HepG2 (cell line): ENCODE data around the gene MICB. TPM values are rescaled to one million over a fixed set of nuclear protein-coding genes. Genes with fewer than 3 reads are reported as not detected.

Source experiments
- ATAC-seq: fragments of 200-7000 bp; cut with Tn5 transposase; 3 replicates; pipeline ENCODE4 v1.9.1; 2020; ENCODE audit warnings: mild to moderate bottlenecking, moderate library complexity
- BruUV-seq: library from RNA; stranded (reverse); fragments of 400-500 nt; replicated peaks from 2 replicates; lab custom pipeline; 2021; lab: Mats Ljungman, UMichigan
- CTCF ChIA-PET: fragments of 300-600 bp; formaldehyde crosslinking; extraction: SDS; loops from one replicate; lab custom pipeline; 2021; ENCODE audit warnings: low total read pairs, inconsistent platforms, low intra/inter-chr PET ratio; lab: Yijun Ruan, JAX
- POLR2A ChIA-PET: fragments of 350-600 bp; sonication (Branson Sonifier 250); formaldehyde crosslinking; loops from one replicate; lab custom pipeline; 2020; ENCODE audit warnings: antibody characterized with exemption, inconsistent platforms; lab: Yijun Ruan, JAX
- DNase-seq: peaks from one replicate; pipeline ENCODE4 v3.0.0-alpha.2; 2015; ENCODE audit warnings: low spot score
- FAIRE-seq: peaks from 3 replicates; lab custom pipeline; 2011; peaks lifted over from hg19 to GRCh38; lab: Jason Lieb, UNC
- H2AFZ ChIP-seq: one replicate; pipeline ENCODE4 v1.6.1; 2011; ENCODE audit warnings: low read length, inconsistent platforms
- H3K27ac ChIP-seq: fragments of 300-600 bp; 3 replicates; pipeline ENCODE4 v1.8.0; 2011; ENCODE audit warnings: mixed run types, mild to moderate bottlenecking, mixed read lengths, low read length, inconsistent platforms; ENCODE audit not compliant: insufficient read depth; ENCODE audit errors: extremely low read length
- H3K27me3 ChIP-seq, 2 experiments: fragments of 200-600 bp in 1 of 2; 2 replicates in 1 of 2; 3 replicates in 1 of 2; pipeline versions ENCODE4 v1.6.0 to v1.8.0; 2011; ENCODE audit warnings: low read length in 2 of 2, mild to moderate bottlenecking in 2 of 2, moderate library complexity in 2 of 2, inconsistent platforms in 1 of 2; ENCODE audit not compliant: insufficient read depth in 2 of 2, control insufficient read depth in 1 of 2
- H3K36me3 ChIP-seq, 2 experiments: fragments of 200-600 bp in 1 of 2; replicated peaks in 1 of 2; 2 replicates in 1 of 2; 3 replicates in 1 of 2; pipeline versions ENCODE4 v1.5.1 to v1.8.0; 2011; ENCODE audit warnings: low read length in 2 of 2, inconsistent platforms in 1 of 2; ENCODE audit not compliant: insufficient read depth in 2 of 2, control insufficient read depth in 1 of 2
- H3K4me1 ChIP-seq: 2 replicates; pipeline ENCODE4 v1.5.1; 2012; ENCODE audit warnings: low read length, inconsistent platforms; ENCODE audit not compliant: insufficient read depth
- H3K4me2 ChIP-seq: 2 replicates; pipeline ENCODE4 v1.6.0; 2011; ENCODE audit warnings: low read depth, low read length, inconsistent platforms
- H3K4me3 ChIP-seq, 3 experiments: fragments of 200-600 bp in 1 of 3; sonication (generic), shearing (Covaris generic) in 1 of 3; replicated peaks in 1 of 3; 2 replicates each; pipeline ENCODE4 v1.5.1; 2011 to 2016; ENCODE audit warnings: low read length in 3 of 3, inconsistent platforms in 2 of 3, low read depth in 2 of 3, mild to moderate bottlenecking in 2 of 3, control low read depth in 1 of 3, mixed read lengths in 1 of 3; ENCODE audit not compliant: insufficient read depth in 1 of 3
- H3K79me2 ChIP-seq: one replicate; pipeline ENCODE4 v1.6.1; 2011; ENCODE audit warnings: low read length, inconsistent platforms; ENCODE audit not compliant: insufficient read depth
- H3K9ac ChIP-seq: 2 replicates; pipeline ENCODE4 v1.6.0; 2011; ENCODE audit warnings: mild to moderate bottlenecking, low read depth, low read length, inconsistent platforms; ENCODE audit not compliant: insufficient read depth
- H3K9me3 ChIP-seq: 2 replicates; pipeline ENCODE4 v1.5.1; 2012; ENCODE audit warnings: mild to moderate bottlenecking, low read length
- H4K20me1 ChIP-seq: 2 replicates; pipeline ENCODE4 v1.6.0; 2011; ENCODE audit warnings: inconsistent platforms, mild to moderate bottlenecking, low read length, moderate library complexity; ENCODE audit not compliant: insufficient read depth
- ADNP ChIP-seq: sonication (generic); formaldehyde crosslinking; IDR thresholded peaks from 2 replicates; pipeline ENCODE4 v1.4.0; 2020; ENCODE audit warnings: missing genetic modification reagents
- AKAP8 ChIP-seq: sonication (generic); formaldehyde crosslinking; IDR thresholded peaks from 2 replicates; pipeline ENCODE4 v1.5.1; 2020; ENCODE audit warnings: mild to moderate bottlenecking, missing genetic modification reagents
- EED ChIP-seq: sonication (generic); formaldehyde crosslinking; IDR thresholded peaks from 2 replicates; pipeline ENCODE4 v1.5.0; 2020; ENCODE audit warnings: mild to moderate bottlenecking, missing genetic modification reagents
- ELF3 ChIP-seq: IDR thresholded peaks from 2 replicates; pipeline ENCODE4 v1.6.1; 2016; ENCODE audit warnings: missing genetic modification reagents, missing compliant biosample characterization
- GATAD1 ChIP-seq: IDR thresholded peaks from 2 replicates; pipeline ENCODE4 v1.6.1; 2016; ENCODE audit warnings: missing genetic modification reagents, missing compliant biosample characterization
- IKZF1 ChIP-seq: fragments of 450-650 bp; IDR thresholded peaks from 2 replicates; pipeline ENCODE4 v1.7.1; 2016
- NFATC3 ChIP-seq: sonication (generic); formaldehyde crosslinking; IDR thresholded peaks from 2 replicates; pipeline ENCODE4 v1.5.1; 2020; ENCODE audit warnings: mild to moderate bottlenecking, missing genetic modification reagents
- NFIC ChIP-seq: IDR thresholded peaks from 2 replicates; pipeline ENCODE4 v1.6.1; 2012; ENCODE audit warnings: mild to moderate bottlenecking, low read length, inconsistent platforms
- NR2F6 ChIP-seq, 2 experiments: IDR thresholded peaks; 2 replicates each; pipeline ENCODE4 v1.6.1; 2016; ENCODE audit warnings: antibody characterized with exemption in 1 of 2, mild to moderate bottlenecking in 1 of 2
- SRF ChIP-seq: IDR thresholded peaks from 2 replicates; pipeline ENCODE4 v1.6.1; 2011; ENCODE audit warnings: mild to moderate bottlenecking, low read depth, low read length, moderate library complexity
- SRY ChIP-seq: sonication (generic); formaldehyde crosslinking; IDR thresholded peaks from 2 replicates; pipeline ENCODE4 v1.8.0; 2022; ENCODE audit warnings: mild to moderate bottlenecking, missing genetic modification reagents
- TEAD2 ChIP-seq: sonication (generic); formaldehyde crosslinking; IDR thresholded peaks from 2 replicates; pipeline ENCODE4 v1.9.0; 2021; ENCODE audit warnings: missing genetic modification reagents
- ZNF136 ChIP-seq: sonication (generic); formaldehyde crosslinking; IDR thresholded peaks from 2 replicates; pipeline ENCODE4 v1.8.1; 2022; ENCODE audit warnings: low read depth, mild to moderate bottlenecking, moderate library complexity, missing genetic modification reagents
- ZNF24 ChIP-seq: fragments of 450-650 bp; IDR thresholded peaks from 2 replicates; pipeline ENCODE4 v1.6.1; 2017; ENCODE audit warnings: antibody characterized with exemption, mild to moderate bottlenecking
- ZNF264 ChIP-seq: sonication (generic); formaldehyde crosslinking; IDR thresholded peaks from 2 replicates; pipeline ENCODE4 v1.4.0; 2020; ENCODE audit warnings: missing genetic modification reagents
- ZNF335 ChIP-seq: sonication (generic); formaldehyde crosslinking; IDR thresholded peaks from 2 replicates; pipeline ENCODE4 v1.4.0; 2020; ENCODE audit warnings: missing genetic modification reagents
- ZNF501 ChIP-seq: sonication (generic); formaldehyde crosslinking; IDR thresholded peaks from 2 replicates; pipeline ENCODE4 v1.5.1; 2020; ENCODE audit warnings: mild to moderate bottlenecking, moderate library complexity, missing genetic modification reagents
- ZNF572 ChIP-seq: sonication (generic); formaldehyde crosslinking; IDR thresholded peaks from 2 replicates; pipeline ENCODE4 v1.5.1; 2020; ENCODE audit warnings: mild to moderate bottlenecking, missing genetic modification reagents
- ZNF614 ChIP-seq: IDR thresholded peaks from 2 replicates; pipeline ENCODE4 v1.6.1; 2018; ENCODE audit warnings: missing biosample characterization, missing genetic modification reagents, inconsistent platforms, borderline replicate concordance
- ZNF615 ChIP-seq: sonication (generic); formaldehyde crosslinking; IDR thresholded peaks from 2 replicates; pipeline ENCODE4 v1.5.0; 2020; ENCODE audit warnings: mild to moderate bottlenecking, missing genetic modification reagents, borderline replicate concordance
- WGBS: methylation state at CpG from one replicate; pipeline ENCODE4 v1.1.6; 2017; ENCODE audit warnings: low lambda C conversion rate; 5-methylcytosine and 5-hydroxymethylcytosine counted together
- in situ Hi-C: cut with HindIII; loops from 2 replicates; pipeline ENCODE4 v1.10.0; 2017; ENCODE audit warnings: low pct_unique_long_range_greater_than_20kb; ENCODE audit not compliant: extremely low pct_ligation_motif_present
- intact Hi-C: fragments of 100-400 bp; cut with micrococcal nuclease; formaldehyde crosslinking; loops from one replicate; pipeline ENCODE4 v1.10.0; 2022; ENCODE audit not compliant: unreplicated experiment
- polyA plus RNA-seq, 8 experiments: library from polyadenylated mRNA; depleted of rRNA in 3 of 8; stranded (reverse) in 7 of 8; unstranded in 1 of 8; fragments of >200 nt; fragmentation: Illumina TruSeq in 4 of 8; extraction: Trizol in 4 of 8; gene quantifications; 2 replicates each; pipeline versions ENCODE4 v1.2.1 to v1.2.3, GENCODE V29; 2011 to 2016; ENCODE audit warnings: low read depth in 4 of 8, missing spikeins in 1 of 8, mixed read lengths in 1 of 8; ENCODE audit not compliant: insufficient read depth in 1 of 8
- total RNA-seq, 5 experiments: library from RNA; depleted of rRNA; stranded (reverse); fragments of >200 nt; fragmentation: Illumina TruSeq; extraction: Trizol; gene quantifications; 2 replicates each; pipeline ENCODE4 v1.2.3, GENCODE V29; 2016; ENCODE audit warnings: low read depth in 1 of 5
- TF ChIP-seq, protein P1 (sequence below): sonication (generic); formaldehyde crosslinking; IDR thresholded peaks from 2 replicates; pipeline ENCODE4 v1.9.0; 2022; ENCODE audit warnings: missing genetic modification reagents, mild to moderate bottlenecking, borderline replicate concordance
- TF ChIP-seq, protein P2 (sequence below): sonication (generic); formaldehyde crosslinking; IDR thresholded peaks from 2 replicates; pipeline ENCODE4 v1.4.0; 2020; ENCODE audit warnings: missing genetic modification reagents

The MICB gene
- total and polyA plus RNA-seq, 2 of the 13 experiments (the other 11 are each of a cell fraction or from before 2014, with no cell fraction given), result 12.5 to 12.8 TPM

- no TSS peak for BruUV-seq
- no peaks in the 10 kb centered on the region for H3K79me2 ChIP-seq
- ChIA-PET POLR2A (interaction anchor here (0.7 to 8.3 kb wide), 7 partner anchors 11 to 130 kb away, joined by 3 to 123 read pairs (median 3); partner anchors contain the start of genes DDX39B, LTB and MICB), CTCF (no interaction called here)
- H3K9me3 ChIP-seq, result no peaks in the 10 kb centered on the region
- H4K20me1 ChIP-seq, result peaks cover 31% of the 10 kb centered on the region
- H3K9ac ChIP-seq, result peak overlapping the region; percentile 21; the same call in 1 of the 2 replicates
- peak overlapping the region; percentile 56 for H3K4me2 ChIP-seq
- peak; percentile 71 for ATAC-seq
- peaks cover 24 to 47% of the 10 kb centered on the region in 2 experiments for H3K36me3 ChIP-seq
- DNase-seq, result peak; percentile 79
- intact Hi-C loops (loop anchor here (2.0 kb wide), 1 partner anchor 33 kb away; no protein-coding TSS in a partner anchor), in situ Hi-C loops (loop anchor here (5.0 kb wide), 1 partner anchor 37 kb away; no protein-coding TSS in a partner anchor)
- H3K4me3 ChIP-seq, result peak overlapping the region in 1 of 3 experiments; percentile 14; a peak in 1 of 6 replicates
- peak; percentile 75 for FAIRE-seq
- H2AFZ ChIP-seq, result no peak overlapping the region
- peaks cover 82% of the 10 kb centered on the region for H3K4me1 ChIP-seq
- 38% methylated on average over 12 of the region's 12 CpGs for WGBS
- H3K27me3 ChIP-seq, result no peaks in the 10 kb centered on the region
- peak overlapping the region; percentile 68 for H3K27ac ChIP-seq
- TF ChIP-seq ZNF614 (CRISPR knock-in tag), result no peak
- no peak for TF ChIP-seq ZNF24
- peak; percentile 55; the same call in 1 of the 2 replicates for TF ChIP-seq ZNF572
- TF ChIP-seq ADNP, result no peak
- 0 out of 2 replicates have a peak, but pooled peaks have one; percentile 16 for TF ChIP-seq ZNF501 (CRISPR knock-in tag)
- TF ChIP-seq, protein P1, sequence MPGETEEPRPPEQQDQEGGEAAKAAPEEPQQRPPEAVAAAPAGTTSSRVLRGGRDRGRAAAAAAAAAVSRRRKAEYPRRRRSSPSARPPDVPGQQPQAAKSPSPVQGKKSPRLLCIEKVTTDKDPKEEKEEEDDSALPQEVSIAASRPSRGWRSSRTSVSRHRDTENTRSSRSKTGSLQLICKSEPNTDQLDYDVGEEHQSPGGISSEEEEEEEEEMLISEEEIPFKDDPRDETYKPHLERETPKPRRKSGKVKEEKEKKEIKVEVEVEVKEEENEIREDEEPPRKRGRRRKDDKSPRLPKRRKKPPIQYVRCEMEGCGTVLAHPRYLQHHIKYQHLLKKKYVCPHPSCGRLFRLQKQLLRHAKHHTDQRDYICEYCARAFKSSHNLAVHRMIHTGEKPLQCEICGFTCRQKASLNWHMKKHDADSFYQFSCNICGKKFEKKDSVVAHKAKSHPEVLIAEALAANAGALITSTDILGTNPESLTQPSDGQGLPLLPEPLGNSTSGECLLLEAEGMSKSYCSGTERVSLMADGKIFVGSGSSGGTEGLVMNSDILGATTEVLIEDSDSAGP (CRISPR knock-in tag), result peak; percentile 67; the same call in 1 of the 2 replicates
- peak; percentile 28 for TF ChIP-seq ELF3
- 0 out of 2 replicates have a peak, but pooled peaks have one; percentile 19 for TF ChIP-seq EED (CRISPR knock-in tag)
- TF ChIP-seq TEAD2 (CRISPR knock-in tag), result 0 out of 2 replicates have a peak, but pooled peaks have one; percentile 47
- no peak for TF ChIP-seq IKZF1
- no peak for TF ChIP-seq SRF
- 0 out of 2 replicates have a peak, but pooled peaks have one; percentile 62 for TF ChIP-seq ZNF615 (CRISPR knock-in tag)
- TF ChIP-seq ZNF136 (CRISPR knock-in tag), result no peak
- TF ChIP-seq GATAD1 (CRISPR knock-in tag), result no peak
- no peak for TF ChIP-seq NR2F6 (IDR thresholded peaks at IDR 0.05)
- TF ChIP-seq NR2F6 (CRISPR knock-in tag; IDR thresholded peaks at IDR 0.05), result peak; percentile 33; the same call in 1 of the 2 replicates
- TF ChIP-seq NFIC, result 0 out of 2 replicates have a peak, but pooled peaks have one; percentile 41
- TF ChIP-seq NFATC3, result no peak
- peak; percentile 74; the same call in 1 of the 2 replicates for TF ChIP-seq SRY
- TF ChIP-seq ZNF264 (CRISPR knock-in tag), result 0 out of 2 replicates have a peak, but pooled peaks have one; percentile 17
- TF ChIP-seq, protein P2, sequence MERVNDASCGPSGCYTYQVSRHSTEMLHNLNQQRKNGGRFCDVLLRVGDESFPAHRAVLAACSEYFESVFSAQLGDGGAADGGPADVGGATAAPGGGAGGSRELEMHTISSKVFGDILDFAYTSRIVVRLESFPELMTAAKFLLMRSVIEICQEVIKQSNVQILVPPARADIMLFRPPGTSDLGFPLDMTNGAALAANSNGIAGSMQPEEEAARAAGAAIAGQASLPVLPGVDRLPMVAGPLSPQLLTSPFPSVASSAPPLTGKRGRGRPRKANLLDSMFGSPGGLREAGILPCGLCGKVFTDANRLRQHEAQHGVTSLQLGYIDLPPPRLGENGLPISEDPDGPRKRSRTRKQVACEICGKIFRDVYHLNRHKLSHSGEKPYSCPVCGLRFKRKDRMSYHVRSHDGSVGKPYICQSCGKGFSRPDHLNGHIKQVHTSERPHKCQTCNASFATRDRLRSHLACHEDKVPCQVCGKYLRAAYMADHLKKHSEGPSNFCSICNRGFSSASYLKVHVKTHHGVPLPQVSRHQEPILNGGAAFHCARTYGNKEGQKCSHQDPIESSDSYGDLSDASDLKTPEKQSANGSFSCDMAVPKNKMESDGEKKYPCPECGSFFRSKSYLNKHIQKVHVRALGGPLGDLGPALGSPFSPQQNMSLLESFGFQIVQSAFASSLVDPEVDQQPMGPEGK, result peak; percentile 50
- TF ChIP-seq AKAP8, result peak; percentile 59; the same call in 1 of the 2 replicates
- no peak; the same call in 1 of the 2 replicates for TF ChIP-seq ZNF335 (CRISPR knock-in tag)
Measured at GRCh38 chr6:31529329-31530150, 31.6 kb downstream of the MICB start.
